Measurements from ENCODE around the gene PPP6R2. TPM values are rescaled to one million over a fixed set of nuclear protein-coding genes. Genes with fewer than 3 reads are reported as not detected.
"Not testable (repeated sequence)": the region's sequence is repeated elsewhere in the genome, so short reads cannot be mapped to it uniquely, and the experiment has no call there.

PPP6R2 gene
- total RNA-seq, 1 donor from 2014 or later = 42.4 TPM

DNA sequence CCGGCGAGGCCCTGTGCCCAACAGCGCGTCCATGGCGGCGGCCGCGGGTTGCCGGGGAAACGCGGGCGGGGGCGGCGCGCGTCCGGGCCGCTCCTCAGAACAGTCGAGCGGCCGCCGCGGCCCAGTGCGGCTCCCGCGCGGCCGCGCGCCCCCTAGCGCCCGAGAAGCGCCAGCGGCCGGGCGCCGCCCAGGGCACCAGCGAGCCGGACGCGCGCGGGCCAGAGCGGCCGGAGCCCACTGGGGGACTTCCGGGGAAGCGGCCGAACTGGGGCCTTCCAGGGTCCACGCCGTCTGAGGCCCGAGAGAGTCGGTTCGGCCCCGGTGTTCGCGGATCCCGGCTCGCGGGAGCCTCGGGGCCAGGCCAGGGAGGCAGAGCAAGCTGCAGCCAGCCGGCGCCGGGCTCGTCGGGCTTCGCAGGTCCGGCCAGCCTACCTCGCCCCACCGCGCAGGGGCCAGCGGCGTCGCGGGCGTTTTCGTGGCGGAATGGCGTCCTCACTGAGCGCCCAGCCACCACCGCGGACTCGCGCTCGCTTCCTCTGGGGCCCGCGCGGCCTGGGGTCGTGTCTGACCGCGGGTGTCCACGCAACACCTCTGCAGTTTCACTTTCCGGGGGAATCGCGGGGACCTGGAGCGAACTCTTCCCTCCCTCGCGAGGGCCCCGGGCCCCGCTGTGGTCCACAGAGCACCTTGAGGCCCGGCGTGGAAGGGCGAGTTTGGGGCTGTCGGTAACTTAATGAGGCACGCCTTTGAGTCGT, 16.0 kb upstream of the PPP6R2 start, which contains the start of gene DENND6B:
Gene DENND6B, minus strand, starts transcription at position 57 of the 755 bp plus-strand sequence. Its CDS starts 24 bp downstream, at position 33.
- ATAC-seq (peak; percentile 97), DNase-seq (ENCODE audit: missing footprints) (peak; percentile 95)
- intact Hi-C loops (cut with DNase I) = loop anchor here (1.0 to 5.0 kb wide), 4 partner anchors 15 to 51 kb away; no protein-coding TSS in a partner anchor

DNA sequence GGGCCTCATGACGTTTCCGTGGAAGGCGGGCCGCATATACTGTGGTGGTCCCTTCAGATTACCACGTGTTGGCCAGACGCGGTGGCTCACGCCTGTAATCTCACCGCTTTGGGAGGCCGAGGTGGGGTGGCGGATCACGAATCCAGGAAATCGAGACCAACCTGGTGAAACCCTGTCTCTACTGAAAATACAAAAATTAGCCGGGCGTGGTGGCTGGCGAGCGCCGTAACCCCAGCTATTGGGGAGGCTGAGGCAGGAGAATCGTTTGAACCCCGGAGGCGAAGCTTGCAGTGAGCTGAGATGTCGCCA, 15.5 kb upstream of the PPP6R2 start:
- intact Hi-C loops (cut with DNase I) = loop anchor here (1.0 to 5.0 kb wide), 4 partner anchors 15 to 51 kb away; no protein-coding TSS in a partner anchor
- no peak for DNase-seq (ENCODE audit: missing footprints)
- no peak for ATAC-seq

GRCh38 chr22:50329236-50329635, 13.9 kb upstream of the PPP6R2 start:
- no peak for ATAC-seq
- no peak for DNase-seq (ENCODE audit: missing footprints)
- intact Hi-C loops (cut with DNase I) = loop anchor here (5.0 kb wide), 1 partner anchor 37 kb away; no protein-coding TSS in a partner anchor

DNA sequence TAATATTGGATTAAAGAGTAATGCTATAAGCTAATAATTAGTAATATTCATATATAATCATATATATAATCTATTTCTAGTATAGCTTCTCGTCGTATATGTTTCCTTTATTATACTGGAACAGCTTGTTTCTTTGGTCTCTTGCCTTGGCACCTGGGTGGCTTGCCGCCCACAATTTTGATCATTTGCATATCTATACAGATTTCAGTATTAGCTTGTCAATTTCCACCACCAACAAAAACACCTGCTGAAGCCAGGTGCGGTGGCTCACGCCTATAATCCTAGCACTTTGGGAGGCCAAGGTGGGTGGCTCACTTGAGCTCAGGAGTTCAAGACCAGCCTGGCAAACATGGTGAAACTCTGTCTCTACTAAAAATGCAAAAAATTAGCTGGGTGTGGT, 8.7 kb upstream of the PPP6R2 start:
- DNase-seq (ENCODE audit: missing footprints); intact Hi-C loops (cut with DNase I); ATAC-seq: not testable (repeated sequence)

- intact Hi-C loops (cut with DNase I) = no loop called here
- no peak for DNase-seq (ENCODE audit: missing footprints)
- ATAC-seq = no peak
These were observed 5.7 kb upstream of the PPP6R2 start for GRCh38 chr22:50337262-50338041.

- intact Hi-C loops (cut with DNase I) = no loop called here
- DNase-seq (ENCODE audit: missing footprints) (no peak), ATAC-seq (no peak)
These were observed 5.0 kb upstream of the PPP6R2 start for GRCh38 chr22:50338042-50338573.

GRCh38 chr22:50338860-50339462, 4.2 kb upstream of the PPP6R2 start:
- intact Hi-C loops (cut with DNase I) = no loop called here
- ATAC-seq = no peak

GRCh38 chr22:50339945-50340879, 2.9 kb upstream of the PPP6R2 start:
- ATAC-seq = no peak

More at GRCh38 chr22:50338860-50339462, 4.2 kb upstream of the PPP6R2 start:
- no peak for DNase-seq (ENCODE audit: missing footprints)

GRCh38 chr22:50341977-50342650, 1.0 kb upstream of the PPP6R2 start:
- ATAC-seq = peak; percentile 85
- intact Hi-C loops (cut with DNase I) = loop anchor here (1.0 to 2.0 kb wide), 3 partner anchors 15 to 91 kb away; partner anchors contain the start of genes DENND6B and HDAC10
- peak; percentile 91 for DNase-seq (ENCODE audit: missing footprints)

More at GRCh38 chr22:50339945-50340879, 2.9 kb upstream of the PPP6R2 start:
- intact Hi-C loops (cut with DNase I) = no loop called here
- DNase-seq (ENCODE audit: missing footprints) = no peak

GRCh38 chr22:50343541-50343935, 411 bp downstream of the PPP6R2 start:
- intact Hi-C loops (cut with DNase I) = loop anchor here (2.0 kb wide), 1 partner anchor 93 kb away; the partner anchor contains the start of gene HDAC10
- no peak for ATAC-seq
- no peak for DNase-seq (ENCODE audit: missing footprints)

DNA sequence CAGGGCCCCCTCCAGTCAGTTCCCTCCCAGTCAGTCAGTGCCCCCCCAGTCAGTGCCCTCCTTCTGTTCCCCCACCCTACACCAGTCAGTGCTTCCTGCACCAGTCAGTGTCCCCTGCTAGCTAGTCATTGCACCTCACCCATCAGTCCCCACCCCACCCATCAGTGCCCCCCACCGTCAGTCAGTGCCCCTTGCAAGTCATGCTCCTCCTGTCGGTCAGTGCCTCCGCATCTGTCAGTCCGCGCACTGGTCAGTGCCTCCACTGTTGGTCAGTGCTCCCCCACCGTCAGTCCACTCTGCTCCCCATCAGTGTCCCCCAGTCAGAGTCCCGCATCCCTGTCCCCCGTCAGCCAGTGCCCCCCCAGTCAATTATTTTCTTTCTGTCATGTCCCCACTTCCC, 3.3 kb downstream of the PPP6R2 start:
- intact Hi-C loops (cut with DNase I) = no loop called here
- DNase-seq (ENCODE audit: missing footprints) = no peak
- ATAC-seq = no peak

DNA sequence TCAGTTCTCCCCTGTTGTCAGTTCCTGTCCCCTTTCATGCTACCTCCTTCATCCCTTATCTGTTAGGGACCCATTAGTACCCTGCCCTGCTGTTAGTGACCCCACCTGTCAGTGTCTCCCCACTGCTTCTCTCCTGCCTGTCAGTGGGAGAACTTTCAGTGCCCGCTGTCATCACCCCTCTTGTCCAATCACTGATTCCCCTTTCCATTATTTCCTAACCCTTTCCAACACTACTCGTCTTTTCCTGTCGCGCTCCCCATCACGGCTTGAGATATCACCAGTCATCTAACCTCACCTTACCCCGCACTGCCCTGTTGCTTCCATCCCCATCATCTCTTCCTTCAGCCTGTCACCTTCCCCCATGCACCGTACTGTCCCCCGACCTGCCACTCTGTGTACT, 4.0 kb downstream of the PPP6R2 start:
- intact Hi-C loops (cut with DNase I) = no loop called here
- DNase-seq (ENCODE audit: missing footprints) = no peak
- no peak for ATAC-seq

DNA sequence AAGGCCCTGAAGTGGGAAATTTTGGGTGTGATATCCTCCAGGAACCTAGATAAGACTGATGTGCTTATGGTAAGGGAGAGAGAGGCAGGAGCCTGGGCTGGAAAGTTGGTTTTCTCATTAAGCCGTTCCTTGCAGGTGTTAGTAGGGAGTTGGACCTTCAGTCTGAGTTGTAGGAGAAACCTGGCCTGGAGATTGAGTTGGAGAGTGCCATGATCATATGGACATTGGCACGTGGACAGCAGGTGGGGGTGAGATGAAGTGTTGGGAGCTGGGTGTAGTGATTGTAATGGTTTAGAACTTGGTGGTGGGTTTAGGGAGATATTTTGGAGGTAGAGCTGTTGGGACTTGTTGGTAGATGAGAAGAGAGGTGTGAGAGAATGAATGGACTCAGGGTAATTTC, 4.9 kb downstream of the PPP6R2 start:
- intact Hi-C loops (cut with DNase I) = no loop called here
- ATAC-seq (no peak), DNase-seq (ENCODE audit: missing footprints) (no peak)

GRCh38 chr22:50356186-50356585, 13.1 kb downstream of the PPP6R2 start:
- no peak for DNase-seq (ENCODE audit: missing footprints)
- intact Hi-C loops (cut with DNase I) = no loop called here
- ATAC-seq = no peak

GRCh38 chr22:50357222-50357621, 14.1 kb downstream of the PPP6R2 start:
- intact Hi-C loops (cut with DNase I) = no loop called here
- DNase-seq (ENCODE audit: missing footprints) = no peak

DNA sequence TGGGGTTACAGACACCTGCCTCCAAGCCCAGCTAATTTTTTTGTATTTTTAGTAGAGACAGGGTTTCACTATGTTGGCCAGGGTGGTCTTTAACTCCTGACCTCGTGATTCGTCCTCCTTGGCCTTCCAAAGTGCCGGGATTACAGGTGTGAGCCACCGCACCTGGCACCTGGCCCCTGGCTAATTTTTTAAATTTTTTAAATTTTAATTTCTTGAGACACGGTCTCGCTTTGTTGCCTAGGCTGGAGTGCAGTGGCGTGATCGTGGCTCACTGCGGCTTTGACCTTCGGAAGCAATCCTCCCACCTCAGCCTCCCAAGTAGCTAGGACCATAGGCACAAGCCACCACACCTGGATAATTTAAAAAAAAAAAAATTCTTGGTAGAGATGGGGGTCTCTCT, 14.6 kb downstream of the PPP6R2 start:
- intact Hi-C loops (cut with DNase I) = no loop called here
- no peak for ATAC-seq

More at GRCh38 chr22:50357222-50357621, 14.1 kb downstream of the PPP6R2 start:
- ATAC-seq = no peak

DNA sequence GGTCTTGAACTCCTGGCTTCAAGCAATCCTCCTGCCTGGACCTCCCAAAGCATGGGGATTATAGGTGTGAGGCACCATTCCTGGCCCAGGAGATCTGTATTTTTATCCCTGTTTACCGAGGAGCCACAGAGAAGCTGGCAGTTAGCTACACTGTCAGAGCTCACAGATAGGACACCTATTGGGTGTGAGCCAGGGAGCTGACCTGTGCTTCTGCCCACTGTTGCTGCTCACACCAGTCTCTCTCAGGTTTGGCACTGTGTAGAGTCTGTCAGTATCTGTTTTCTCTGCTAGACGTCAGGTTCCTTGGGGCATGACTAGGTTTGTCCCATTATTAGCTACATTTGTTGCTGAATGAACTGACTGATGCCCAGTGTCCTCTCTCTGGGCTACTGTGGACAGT, 17.5 kb downstream of the PPP6R2 start:
- no peak for DNase-seq (ENCODE audit: missing footprints)
- intact Hi-C loops (cut with DNase I) = no loop called here
- peak; percentile 75 for ATAC-seq

More for the DNA sequence above, 14.6 kb downstream of the PPP6R2 start:
- DNase-seq (ENCODE audit: missing footprints) = no peak
